SK-N-SH (cell line): ENCODE results near the gene LCOR. TPM values are rescaled to one million over a fixed set of nuclear protein-coding genes. Genes with fewer than 3 reads are reported as not detected.

Experiments used
- CTCF ChIA-PET: fragments of 300-600, 350-600 bp; formaldehyde crosslinking; extraction: SDS; loops from one replicate; lab custom pipeline; 2021; lab: Yijun Ruan, JAX
- POLR2A ChIA-PET: fragments of 350-600 bp; sonication (Branson Sonifier 250); formaldehyde crosslinking; extraction: SDS; loops from one replicate; lab custom pipeline; 2020; ENCODE audit warnings: antibody characterized with exemption, inconsistent platforms; lab: Yijun Ruan, JAX
- DNase-seq: peaks from one replicate; pipeline ENCODE4 v3.0.0; 2012
- H2AFZ ChIP-seq: fragments of 200-600 bp; sonication (generic); 2 replicates; pipeline ENCODE4 v1.8.1; 2016; ENCODE audit warnings: antibody characterized with exemption, mild to moderate bottlenecking, low read depth
- H3F3A ChIP-seq: fragments of 200-600 bp; sonication (generic); replicated peaks from 2 replicates; pipeline ENCODE3; 2016; ENCODE audit warnings: antibody characterized with exemption, mild to moderate bottlenecking; ENCODE audit not compliant: insufficient read depth
- H3K27ac ChIP-seq, 2 experiments: fragments of 200-500 bp in 1 of 2; fragments of 200-600 bp in 1 of 2; sonication (Bioruptor generic) in 1 of 2; sonication (generic), shearing (Covaris generic) in 1 of 2; 2 replicates each; pipeline versions ENCODE4 v1.5.1 to v1.6.1; 2014 to 2016; ENCODE audit warnings: low read depth in 2 of 2, inconsistent platforms in 1 of 2, low read length in 1 of 2, mild to moderate bottlenecking in 1 of 2, mixed read lengths in 1 of 2
- H3K27me3 ChIP-seq: fragments of 200-600 bp; sonication (generic), shearing (Covaris generic); 2 replicates; pipeline ENCODE4 v1.6.1; 2016; ENCODE audit warnings: mixed run types; ENCODE audit not compliant: insufficient read depth
- H3K36me3 ChIP-seq, 2 experiments: fragments of 200-500 bp in 1 of 2; fragments of 200-600 bp in 1 of 2; sonication (Bioruptor generic) in 1 of 2; sonication (generic) in 1 of 2; replicated peaks in 1 of 2; 2 replicates each; pipeline versions ENCODE3 to v1.5.1; 2014 to 2016; ENCODE audit warnings: low read length in 1 of 2, mild to moderate bottlenecking in 1 of 2; ENCODE audit not compliant: insufficient read depth in 2 of 2, control insufficient read depth in 1 of 2
- H3K4me1 ChIP-seq, 2 experiments: fragments of 200-500 bp in 1 of 2; fragments of 200-600 bp in 1 of 2; sonication (Bioruptor generic) in 1 of 2; sonication (generic), shearing (Covaris generic) in 1 of 2; 2 replicates each; pipeline versions ENCODE4 v1.5.1 to v1.6.1; 2014 to 2016; ENCODE audit warnings: low read depth in 1 of 2, low read length in 1 of 2, mixed run types in 1 of 2; ENCODE audit not compliant: insufficient read depth in 2 of 2, control insufficient read depth in 1 of 2
- H3K4me2 ChIP-seq: fragments of 200-600 bp; sonication (generic), shearing (Covaris generic); 2 replicates; pipeline ENCODE4 v1.6.1; 2017; ENCODE audit warnings: mixed run types
- H3K4me3 ChIP-seq, 2 experiments: fragments of 200-500 bp in 1 of 2; fragments of 200-600 bp in 1 of 2; sonication (Bioruptor generic) in 1 of 2; sonication (generic), shearing (Covaris generic) in 1 of 2; 2 replicates each; pipeline versions ENCODE4 v1.5.1 to v1.8.1; 2014 to 2016; ENCODE audit warnings: low read depth in 2 of 2, inconsistent platforms in 1 of 2, low read length in 1 of 2, mild to moderate bottlenecking in 1 of 2, mixed read lengths in 1 of 2, moderate library complexity in 1 of 2
- H3K79me2 ChIP-seq: fragments of 200-600 bp; sonication (generic); 2 replicates; pipeline ENCODE4 v1.8.1; 2017; ENCODE audit warnings: mild to moderate bottlenecking; ENCODE audit not compliant: insufficient read depth
- H3K9ac ChIP-seq: fragments of 200-600 bp; sonication (generic); 2 replicates; pipeline ENCODE4 v1.6.1; 2017; ENCODE audit warnings: mixed run types
- H3K9me2 ChIP-seq: fragments of 200-600 bp; sonication (generic); 2 replicates; pipeline ENCODE4 v1.6.1; 2017; ENCODE audit warnings: mixed run types
- H3K9me3 ChIP-seq: fragments of 200-600 bp; sonication (generic); 2 replicates; pipeline ENCODE4 v1.6.1; 2017; ENCODE audit warnings: mixed run types, mild to moderate bottlenecking, moderate library complexity
- H4K20me1 ChIP-seq: fragments of 200-600 bp; sonication (generic); 2 replicates; pipeline ENCODE4 v1.6.1; 2017; ENCODE audit warnings: mild to moderate bottlenecking, mixed run types; ENCODE audit not compliant: insufficient read depth
- CHD2 ChIP-seq: fragments of 150-350 bp; IDR thresholded peaks from 2 replicates; pipeline ENCODE4 v1.6.1; 2018; ENCODE audit warnings: low read length; ENCODE audit not compliant: partially characterized antibody
- EP300 ChIP-seq, 2 experiments: IDR thresholded peaks; 2 replicates each; pipeline versions ENCODE4 v1.4.0 to v1.6.1; 2012; ENCODE audit warnings: borderline replicate concordance in 1 of 2, low read depth in 1 of 2, low read length in 1 of 2
- EZH2phosphoT487 ChIP-seq: fragments of 200-600 bp; sonication (generic); IDR thresholded peaks from 2 replicates; pipeline ENCODE4 v1.6.1; 2017; ENCODE audit warnings: low read depth, mixed run types, mild to moderate bottlenecking, antibody characterized with exemption, moderate library complexity, borderline replicate concordance
- FOSL2 ChIP-seq: IDR thresholded peaks from 2 replicates; pipeline ENCODE4 v1.4.0; 2012; ENCODE audit warnings: low read depth, mild to moderate bottlenecking, moderate library complexity, borderline replicate concordance
- GABPA ChIP-seq: IDR thresholded peaks from 2 replicates; pipeline ENCODE4 v1.4.0; 2012; ENCODE audit warnings: low read depth, mild to moderate bottlenecking
- GATA2 ChIP-seq: sonication (generic); formaldehyde crosslinking; IDR thresholded peaks from 2 replicates; pipeline ENCODE4 v1.5.0; 2020; ENCODE audit warnings: mild to moderate bottlenecking, missing genetic modification reagents
- MEF2A ChIP-seq: IDR thresholded peaks from 2 replicates; pipeline ENCODE4 v1.4.0; 2012; ENCODE audit warnings: low read depth, borderline replicate concordance
- NFIC ChIP-seq: IDR thresholded peaks from 2 replicates; pipeline ENCODE4 v1.4.0; 2012; ENCODE audit warnings: borderline replicate concordance
- NRF1 ChIP-seq: IDR thresholded peaks from 2 replicates; pipeline ENCODE4 v1.6.1; 2012; ENCODE audit warnings: low read depth, mild to moderate bottlenecking, low read length
- RXRA ChIP-seq: IDR thresholded peaks from 2 replicates; pipeline ENCODE4 v1.4.0; 2012; ENCODE audit warnings: low read depth, mild to moderate bottlenecking, borderline replicate concordance
- SIN3A ChIP-seq: IDR thresholded peaks from 2 replicates; pipeline ENCODE4 v1.6.1; 2012; ENCODE audit warnings: low read depth, mild to moderate bottlenecking, low read length, moderate library complexity, borderline replicate concordance
- TCF12 ChIP-seq: IDR thresholded peaks from 2 replicates; pipeline ENCODE4 v1.4.0; 2012
- TEAD4 ChIP-seq: IDR thresholded peaks from 2 replicates; pipeline ENCODE4 v1.4.0; 2012; ENCODE audit warnings: mild to moderate bottlenecking, borderline replicate concordance; ENCODE audit not compliant: insufficient read depth
- YY1 ChIP-seq: IDR thresholded peaks from 2 replicates; pipeline ENCODE4 v1.4.0; 2012; ENCODE audit warnings: low read depth, mild to moderate bottlenecking
- WGBS: methylation state at CpG from one replicate; pipeline ENCODE4 v1.1.6; 2017; ENCODE audit warnings: low lambda C conversion rate; 5-methylcytosine and 5-hydroxymethylcytosine counted together
- polyA plus RNA-seq, 3 experiments: library from polyadenylated mRNA; depleted of rRNA; stranded (reverse); fragments of >200 nt; gene quantifications; 2 replicates each; pipeline ENCODE4 v1.2.3, GENCODE V29; 2012
- TF ChIP-seq, protein P1 (sequence below): fragments of 150-350 bp; IDR thresholded peaks from 2 replicates; pipeline ENCODE4 v1.6.1; 2017; ENCODE audit warnings: antibody characterized with exemption, low read length, low read depth, borderline replicate concordance
- TF ChIP-seq, protein P2 (sequence below): IDR thresholded peaks from 2 replicates; pipeline ENCODE4; 2012
- TF ChIP-seq, protein P3 (sequence below): IDR thresholded peaks from 2 replicates; pipeline ENCODE4 v1.4.0; 2012; ENCODE audit warnings: low read depth
- TF ChIP-seq, protein P4 (sequence below): IDR thresholded peaks from 2 replicates; pipeline ENCODE4 v1.6.1; 2012; ENCODE audit warnings: mild to moderate bottlenecking, low read depth, low read length, moderate library complexity
- TF ChIP-seq, protein P5 (sequence below): IDR thresholded peaks from 2 replicates; pipeline ENCODE4 v1.4.0; 2012; ENCODE audit warnings: low read depth, borderline replicate concordance

LCOR gene
- polyA plus RNA-seq, 1 of the 3 experiments (the other 2 are of a cell fraction), result 1.9 TPM

DNA sequence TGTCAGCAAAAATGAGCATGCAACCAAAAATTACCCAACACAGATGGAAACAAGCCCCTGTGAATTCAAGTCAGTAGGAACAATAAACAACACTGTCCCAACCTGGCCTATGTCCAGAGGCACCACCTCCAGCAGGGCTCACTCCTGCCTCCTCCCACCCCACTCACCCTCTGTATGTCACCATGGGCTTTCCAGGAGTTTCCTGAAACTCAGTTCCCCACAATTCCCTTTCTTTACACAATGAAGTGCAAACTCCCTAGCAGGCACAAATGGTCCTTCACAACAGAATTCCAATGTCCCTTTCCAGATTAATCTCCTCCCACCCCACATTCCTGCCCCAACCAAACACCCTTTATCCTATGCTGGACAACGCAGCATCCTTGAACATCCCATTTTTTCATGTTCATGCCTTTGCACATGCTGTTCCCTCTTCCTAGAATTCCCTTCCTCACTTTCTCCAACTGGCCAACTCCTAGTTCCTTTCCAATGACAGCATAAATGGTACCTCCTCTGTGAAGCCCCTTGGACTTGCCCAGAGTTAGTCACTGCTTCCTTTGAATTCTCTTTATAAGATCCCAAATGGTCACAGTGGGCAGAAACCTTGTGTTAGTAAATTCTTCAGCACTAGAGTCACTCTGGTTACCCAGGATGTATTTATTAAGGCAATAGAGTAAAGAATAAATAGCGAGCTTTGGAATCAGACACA is 196.2 kb downstream of the LCOR start:
- Histone ChIP-seq H3K79me2 (no peaks in the 10 kb centered on the region), H3K4me1 (peaks cover 0 to 16% of the 10 kb centered on the region in 2 experiments; a peak in 1 of 4 replicates), H3K27me3 (no peaks in the 10 kb centered on the region), H3K4me3 (no peak overlapping the region), H3K27ac (no peak overlapping the region), H3K9me2 (no peaks in the 10 kb centered on the region), H3K9me3 (no peaks in the 10 kb centered on the region), H3K36me3 (no peaks in the 10 kb centered on the region), H2AFZ (no peak overlapping the region), H3F3A (peaks cover 25% of the 10 kb centered on the region), H3K9ac (no peak overlapping the region), H4K20me1 (no peaks in the 10 kb centered on the region; the same call in 1 of the 2 replicates), H3K4me2 (no peak overlapping the region)
- 74% methylated on average over 2 of the region's 2 CpGs for WGBS
- ChIA-PET CTCF (interaction anchor here (0.5 to 6.4 kb wide), 5 partner anchors 9 to 224 kb away, joined by 3 to 75 read pairs (median 4); no protein-coding TSS in a partner anchor), POLR2A (no interaction called here)
- no peak for DNase-seq
- TF ChIP-seq, protein P1, sequence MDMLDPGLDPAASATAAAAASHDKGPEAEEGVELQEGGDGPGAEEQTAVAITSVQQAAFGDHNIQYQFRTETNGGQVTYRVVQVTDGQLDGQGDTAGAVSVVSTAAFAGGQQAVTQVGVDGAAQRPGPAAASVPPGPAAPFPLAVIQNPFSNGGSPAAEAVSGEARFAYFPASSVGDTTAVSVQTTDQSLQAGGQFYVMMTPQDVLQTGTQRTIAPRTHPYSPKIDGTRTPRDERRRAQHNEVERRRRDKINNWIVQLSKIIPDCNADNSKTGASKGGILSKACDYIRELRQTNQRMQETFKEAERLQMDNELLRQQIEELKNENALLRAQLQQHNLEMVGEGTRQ, result no peak
- TF ChIP-seq, protein P2, sequence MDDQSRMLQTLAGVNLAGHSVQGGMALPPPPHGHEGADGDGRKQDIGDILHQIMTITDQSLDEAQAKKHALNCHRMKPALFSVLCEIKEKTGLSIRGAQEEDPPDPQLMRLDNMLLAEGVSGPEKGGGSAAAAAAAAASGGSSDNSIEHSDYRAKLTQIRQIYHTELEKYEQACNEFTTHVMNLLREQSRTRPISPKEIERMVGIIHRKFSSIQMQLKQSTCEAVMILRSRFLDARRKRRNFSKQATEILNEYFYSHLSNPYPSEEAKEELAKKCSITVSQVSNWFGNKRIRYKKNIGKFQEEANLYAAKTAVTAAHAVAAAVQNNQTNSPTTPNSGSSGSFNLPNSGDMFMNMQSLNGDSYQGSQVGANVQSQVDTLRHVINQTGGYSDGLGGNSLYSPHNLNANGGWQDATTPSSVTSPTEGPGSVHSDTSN, result no peak
- TF ChIP-seq YY1 (no peak), NFIC (no peak), CHD2 (no peak), GABPA (no peak), EZH2phosphoT487 (no peak), FOSL2 (no peak), GATA2 (no peak), SIN3A (no peak), NRF1 (no peak), MEF2A (no peak), EP300 (IDR thresholded peaks at IDR 0.05; ENCODE audit: borderline replicate concordance in 1 of 2, low read depth in 1 of 2, low read length in 1 of 2) (no peak), TCF12 (no peak), RXRA (no peak), TEAD4 (no peak)
- TF ChIP-seq, protein P3, sequence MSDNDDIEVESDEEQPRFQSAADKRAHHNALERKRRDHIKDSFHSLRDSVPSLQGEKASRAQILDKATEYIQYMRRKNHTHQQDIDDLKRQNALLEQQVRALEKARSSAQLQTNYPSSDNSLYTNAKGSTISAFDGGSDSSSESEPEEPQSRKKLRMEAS, result no peak
- TF ChIP-seq, protein P4, sequence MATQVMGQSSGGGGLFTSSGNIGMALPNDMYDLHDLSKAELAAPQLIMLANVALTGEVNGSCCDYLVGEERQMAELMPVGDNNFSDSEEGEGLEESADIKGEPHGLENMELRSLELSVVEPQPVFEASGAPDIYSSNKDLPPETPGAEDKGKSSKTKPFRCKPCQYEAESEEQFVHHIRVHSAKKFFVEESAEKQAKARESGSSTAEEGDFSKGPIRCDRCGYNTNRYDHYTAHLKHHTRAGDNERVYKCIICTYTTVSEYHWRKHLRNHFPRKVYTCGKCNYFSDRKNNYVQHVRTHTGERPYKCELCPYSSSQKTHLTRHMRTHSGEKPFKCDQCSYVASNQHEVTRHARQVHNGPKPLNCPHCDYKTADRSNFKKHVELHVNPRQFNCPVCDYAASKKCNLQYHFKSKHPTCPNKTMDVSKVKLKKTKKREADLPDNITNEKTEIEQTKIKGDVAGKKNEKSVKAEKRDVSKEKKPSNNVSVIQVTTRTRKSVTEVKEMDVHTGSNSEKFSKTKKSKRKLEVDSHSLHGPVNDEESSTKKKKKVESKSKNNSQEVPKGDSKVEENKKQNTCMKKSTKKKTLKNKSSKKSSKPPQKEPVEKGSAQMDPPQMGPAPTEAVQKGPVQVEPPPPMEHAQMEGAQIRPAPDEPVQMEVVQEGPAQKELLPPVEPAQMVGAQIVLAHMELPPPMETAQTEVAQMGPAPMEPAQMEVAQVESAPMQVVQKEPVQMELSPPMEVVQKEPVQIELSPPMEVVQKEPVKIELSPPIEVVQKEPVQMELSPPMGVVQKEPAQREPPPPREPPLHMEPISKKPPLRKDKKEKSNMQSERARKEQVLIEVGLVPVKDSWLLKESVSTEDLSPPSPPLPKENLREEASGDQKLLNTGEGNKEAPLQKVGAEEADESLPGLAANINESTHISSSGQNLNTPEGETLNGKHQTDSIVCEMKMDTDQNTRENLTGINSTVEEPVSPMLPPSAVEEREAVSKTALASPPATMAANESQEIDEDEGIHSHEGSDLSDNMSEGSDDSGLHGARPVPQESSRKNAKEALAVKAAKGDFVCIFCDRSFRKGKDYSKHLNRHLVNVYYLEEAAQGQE, result no peak
- TF ChIP-seq, protein P5, sequence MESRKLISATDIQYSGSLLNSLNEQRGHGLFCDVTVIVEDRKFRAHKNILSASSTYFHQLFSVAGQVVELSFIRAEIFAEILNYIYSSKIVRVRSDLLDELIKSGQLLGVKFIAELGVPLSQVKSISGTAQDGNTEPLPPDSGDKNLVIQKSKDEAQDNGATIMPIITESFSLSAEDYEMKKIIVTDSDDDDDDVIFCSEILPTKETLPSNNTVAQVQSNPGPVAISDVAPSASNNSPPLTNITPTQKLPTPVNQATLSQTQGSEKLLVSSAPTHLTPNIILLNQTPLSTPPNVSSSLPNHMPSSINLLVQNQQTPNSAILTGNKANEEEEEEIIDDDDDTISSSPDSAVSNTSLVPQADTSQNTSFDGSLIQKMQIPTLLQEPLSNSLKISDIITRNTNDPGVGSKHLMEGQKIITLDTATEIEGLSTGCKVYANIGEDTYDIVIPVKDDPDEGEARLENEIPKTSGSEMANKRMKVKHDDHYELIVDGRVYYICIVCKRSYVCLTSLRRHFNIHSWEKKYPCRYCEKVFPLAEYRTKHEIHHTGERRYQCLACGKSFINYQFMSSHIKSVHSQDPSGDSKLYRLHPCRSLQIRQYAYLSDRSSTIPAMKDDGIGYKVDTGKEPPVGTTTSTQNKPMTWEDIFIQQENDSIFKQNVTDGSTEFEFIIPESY, result no peak
